Prostate gland (tissue), 2 donors: Measurements from ENCODE around the gene TUBB2B. TPM values are rescaled to one million over a fixed set of nuclear protein-coding genes. Genes with fewer than 3 reads are reported as not detected.

Source experiments
- DNase-seq: peaks from one replicate; pipeline ENCODE4 v3.0.0-alpha.2; 2019; ENCODE audit warnings: low spot score
- H3K27ac ChIP-seq, 2 donors: fragments of 200-600 bp; sonication (generic); 2 replicates each; pipeline ENCODE4 v1.5.1; 2017 to 2019
- H3K27me3 ChIP-seq: fragments of 200-600 bp; sonication (generic); replicated peaks from 2 replicates; pipeline ENCODE4 v1.5.1; 2019; ENCODE audit not compliant: insufficient read depth
- H3K36me3 ChIP-seq, 2 donors: fragments of 200-600 bp; sonication (generic); 1 replicate in 1 of 2; 2 replicates in 1 of 2; pipeline versions ENCODE4 v1.5.1 to v1.8.1; 2017 to 2019
- H3K4me1 ChIP-seq: fragments of 200-600 bp; sonication (generic); replicated peaks from 2 replicates; pipeline ENCODE4 v1.5.1; 2019
- H3K4me3 ChIP-seq, 2 donors: fragments of 200-600 bp; sonication (generic); 2 replicates each; pipeline ENCODE4 v1.5.1; 2017 to 2019
- H3K9me3 ChIP-seq: fragments of 200-600 bp; sonication (generic); 2 replicates; pipeline ENCODE4 v1.5.1; 2017
- CTCF ChIP-seq, 4 experiments: fragments of 200-600 bp in 2 of 4; fragments of 450-650 bp in 2 of 4; sonication (generic) in 2 of 4; IDR thresholded peaks; 1 replicate in 3 of 4; 2 replicates in 1 of 4; pipeline ENCODE4 v1.5.1; 2016 to 2019; ENCODE audit warnings: antibody characterized with exemption in 4 of 4, mild to moderate bottlenecking in 2 of 4, moderate library complexity in 2 of 4
- POLR2A ChIP-seq: fragments of 450-650 bp; IDR thresholded peaks from one replicate; pipeline ENCODE4 v1.6.1; 2016; ENCODE audit warnings: antibody characterized with exemption, mild to moderate bottlenecking
- POLR2AphosphoS5 ChIP-seq: sonication (generic); formaldehyde crosslinking; IDR thresholded peaks from one replicate; pipeline ENCODE4 v1.6.1; 2017; ENCODE audit warnings: antibody characterized with exemption
- WGBS: methylation state at CpG from one replicate; pipeline ENCODE4 v1.1.5; 2018; 5-methylcytosine and 5-hydroxymethylcytosine counted together
- intact Hi-C: fragments of 100-400 bp; cut with DNase I; formaldehyde crosslinking; loops from one replicate; pipeline ENCODE4 v1.14.2; 2022
- total RNA-seq, 2 donors: library from RNA; depleted of rRNA; stranded (reverse); fragments of >200 nt; gene quantifications; one replicate each; pipeline ENCODE4 v1.1.0, GENCODE V29; 2016

Gene TUBB2B
- total RNA-seq, 2 donors from 2014 or later: 3.9 to 4.5 TPM

GRCh38 chr6:3231247-3232016, 4.0 kb upstream of the TUBB2B start:
- H3K9me3 ChIP-seq: no peaks in the 10 kb centered on the region
- peak; percentile 73 for TF ChIP-seq POLR2AphosphoS5
- no peak for TF ChIP-seq CTCF (IDR thresholded peaks at IDR 0.05)
- TF ChIP-seq POLR2A: no peak
- no peaks in the 10 kb centered on the region for H3K36me3 ChIP-seq
- intact Hi-C loops: no loop called here
- peaks cover 7% of the 10 kb centered on the region for H3K4me1 ChIP-seq
- WGBS: under 1% methylated on average over 47 of the region's 47 CpGs
- H3K27me3 ChIP-seq: peaks cover 32% of the 10 kb centered on the region
- peak; percentile 73 for DNase-seq
- peak overlapping the region; percentile 41 for H3K4me3 ChIP-seq
- peak overlapping the region; percentile 53 to 66 for H3K27ac ChIP-seq

GRCh38 chr6:3230900-3231246, 3.4 kb upstream of the TUBB2B start:
- peak overlapping the region; percentile 41 for H3K4me3 ChIP-seq
- no peaks in the 10 kb centered on the region for H3K9me3 ChIP-seq
- H3K27me3 ChIP-seq: peaks cover 32% of the 10 kb centered on the region
- WGBS: 3% methylated on average over 11 of the region's 11 CpGs
- intact Hi-C loops: no loop called here
- no peaks in the 10 kb centered on the region for H3K36me3 ChIP-seq
- H3K27ac ChIP-seq: peak overlapping the region; percentile 53 to 66
- no peak for TF ChIP-seq POLR2AphosphoS5
- no peak for TF ChIP-seq POLR2A
- TF ChIP-seq CTCF (IDR thresholded peaks at IDR 0.05): no peak
- peaks cover 7% of the 10 kb centered on the region for H3K4me1 ChIP-seq
- no peak for DNase-seq

- Histone ChIP-seq H3K4me3 (no peak overlapping the region), H3K27ac (no peak overlapping the region), H3K4me1 (peaks cover 7% of the 10 kb centered on the region), H3K36me3 (no peaks in the 10 kb centered on the region), H3K9me3 (no peaks in the 10 kb centered on the region), H3K27me3 (peaks cover 32% of the 10 kb centered on the region)
- no peak for DNase-seq
- 39% methylated on average over 11 of the region's 11 CpGs for WGBS
- TF ChIP-seq POLR2A (no peak), POLR2AphosphoS5 (no peak), CTCF (IDR thresholded peaks at IDR 0.05) (no peak)
- intact Hi-C loops: no loop called here
These were observed 2.9 kb upstream of the TUBB2B start for GRCh38 chr6:3230256-3230882.

- Histone ChIP-seq H3K36me3 (no peaks in the 10 kb centered on the region), H3K27me3 (peaks cover 32% of the 10 kb centered on the region), H3K4me3 (no peak overlapping the region), H3K27ac (no peak overlapping the region), H3K4me1 (peaks cover 7% of the 10 kb centered on the region), H3K9me3 (no peaks in the 10 kb centered on the region)
- TF ChIP-seq POLR2A: no peak
- TF ChIP-seq CTCF (IDR thresholded peaks at IDR 0.05): no peak
- TF ChIP-seq POLR2AphosphoS5: no peak
- DNase-seq: no peak
- 38% methylated on average over 28 of the region's 28 CpGs for WGBS
- intact Hi-C loops: no loop called here
These were observed 2.2 kb upstream of the TUBB2B start for GRCh38 chr6:3229566-3230178.
